ENCODE results near the gene DUSP22.

The DUSP22 gene

DNA sequence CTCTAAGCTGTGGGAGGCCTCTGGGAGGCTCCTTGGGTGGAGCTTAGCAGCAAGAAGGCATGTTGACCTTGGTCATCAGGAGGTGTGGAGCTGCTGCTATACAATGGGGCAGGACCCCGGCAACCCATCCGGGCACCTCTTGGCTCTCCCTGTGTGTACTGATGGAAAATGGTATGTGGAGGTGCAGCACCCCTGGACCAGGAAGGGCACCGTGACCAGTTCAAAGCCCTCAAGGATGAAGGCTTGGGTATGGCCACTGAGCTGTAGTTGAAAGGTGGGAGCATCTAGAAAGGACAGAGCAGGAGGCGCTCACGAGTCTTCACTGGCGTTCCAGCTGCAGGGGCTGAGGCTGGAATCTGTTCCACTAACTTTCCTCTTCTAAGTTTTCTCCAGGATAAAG, 92.6 kb downstream of the DUSP22 start:
- no peak for DNase-seq

- DNase-seq, result no peak
Observed at GRCh38 chr6:385614-386013, 93.3 kb downstream of the DUSP22 start.

DNA sequence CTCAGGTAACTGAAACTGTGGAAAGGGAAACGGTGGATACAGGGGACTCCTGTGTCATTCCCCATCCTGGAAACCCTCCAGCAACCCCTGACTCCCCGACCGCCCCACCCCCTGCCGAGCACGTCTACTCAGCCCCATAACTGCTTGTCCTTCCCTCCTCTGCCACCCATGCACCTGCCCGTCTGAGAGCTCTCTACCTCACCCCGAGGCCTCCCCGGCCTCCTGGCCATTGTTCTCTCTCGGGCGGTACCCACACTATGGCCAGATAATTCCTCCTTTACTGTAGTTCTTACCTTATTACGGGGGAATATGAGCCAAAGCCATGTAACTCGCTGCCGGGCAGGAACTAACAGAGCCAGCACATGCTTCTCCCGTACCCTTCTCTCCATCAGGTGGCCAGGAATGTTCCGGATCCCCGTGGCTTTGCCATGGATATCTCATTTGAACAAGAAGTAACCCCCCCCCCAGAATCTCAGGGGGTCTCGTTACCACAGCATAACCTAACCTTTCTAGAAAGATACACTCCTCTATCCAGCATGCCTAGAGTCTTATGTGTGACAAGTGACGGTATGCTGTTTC, 94.5 kb downstream of the DUSP22 start:
- no peak for DNase-seq

DNA sequence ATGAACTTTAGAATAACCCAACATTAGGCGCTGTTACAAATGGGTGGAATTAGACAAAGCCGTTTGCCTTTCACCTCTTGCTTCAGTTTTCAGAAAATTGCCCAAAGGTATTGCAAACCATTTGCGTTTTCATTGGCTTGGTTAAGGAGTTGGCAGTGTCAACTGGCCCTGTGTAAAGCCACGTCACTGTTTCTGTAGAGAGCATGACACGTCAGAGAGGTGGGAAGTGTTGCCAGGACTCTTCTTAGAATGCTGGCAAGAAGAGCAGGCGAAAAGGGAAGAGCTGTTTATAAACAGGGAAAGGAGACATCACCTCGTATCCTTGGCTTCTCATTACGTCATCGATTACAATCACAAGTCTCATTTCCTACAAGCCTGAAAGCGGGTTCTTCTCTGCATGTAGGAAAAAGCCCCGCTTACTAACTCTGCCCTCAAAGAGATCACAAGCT, 95.0 kb downstream of the DUSP22 start:
- no peak for DNase-seq

DNA sequence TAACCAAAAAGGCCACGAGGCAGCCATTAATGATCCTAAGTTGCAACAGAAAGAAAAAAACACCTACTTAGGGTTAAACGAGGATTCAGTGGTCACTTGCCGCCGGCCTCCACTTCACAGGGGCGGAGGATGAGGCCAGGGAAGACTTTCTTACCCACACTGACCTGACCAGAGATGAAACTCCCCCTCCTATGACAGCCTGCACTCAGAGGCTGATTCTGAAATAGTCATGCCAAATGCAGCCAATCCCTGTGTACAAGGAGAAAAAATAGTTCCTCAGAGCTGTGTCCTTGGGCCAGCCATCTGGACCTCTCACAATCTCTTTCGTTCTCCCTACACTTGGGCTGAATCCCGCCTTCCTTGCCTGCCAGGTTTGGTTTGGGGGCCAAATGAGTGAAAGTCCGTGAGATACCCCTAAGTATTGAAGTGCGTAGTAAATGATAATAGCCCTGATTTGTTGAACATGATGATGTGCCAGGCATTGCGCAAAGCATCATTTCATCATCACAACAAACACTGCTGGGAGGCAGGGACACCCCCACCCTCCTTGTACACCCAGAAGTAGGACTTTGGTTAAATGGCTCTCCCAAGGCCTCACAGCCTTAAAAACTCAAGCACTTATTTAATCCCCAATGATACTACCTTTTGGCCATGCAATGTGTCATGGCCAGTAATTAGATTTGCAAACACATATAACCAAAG, 96.1 kb downstream of the DUSP22 start:
- DNase-seq, result no peak

DNA sequence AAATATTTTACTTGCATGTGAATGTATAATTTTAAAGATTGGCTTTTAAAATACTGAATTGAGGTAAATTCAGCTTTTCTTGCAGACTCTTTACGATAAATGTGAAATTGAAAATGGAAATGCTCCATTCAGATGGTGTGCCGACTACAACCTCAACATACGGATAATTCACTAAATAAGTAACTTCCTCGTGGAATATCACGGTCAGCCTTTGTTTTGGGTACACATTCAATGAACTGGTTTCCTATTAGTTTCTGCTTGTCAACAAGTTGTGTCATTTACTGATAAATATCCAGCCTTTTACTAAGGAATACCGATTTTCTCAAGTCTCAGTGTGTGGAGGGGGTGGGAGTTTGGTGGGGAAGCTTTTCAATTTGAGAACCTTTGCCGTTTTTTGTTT, 96.9 kb downstream of the DUSP22 start:
- DNase-seq, result no peak

GRCh38 chr6:389622-390021, 97.3 kb downstream of the DUSP22 start:
- no peak for DNase-seq

DNA sequence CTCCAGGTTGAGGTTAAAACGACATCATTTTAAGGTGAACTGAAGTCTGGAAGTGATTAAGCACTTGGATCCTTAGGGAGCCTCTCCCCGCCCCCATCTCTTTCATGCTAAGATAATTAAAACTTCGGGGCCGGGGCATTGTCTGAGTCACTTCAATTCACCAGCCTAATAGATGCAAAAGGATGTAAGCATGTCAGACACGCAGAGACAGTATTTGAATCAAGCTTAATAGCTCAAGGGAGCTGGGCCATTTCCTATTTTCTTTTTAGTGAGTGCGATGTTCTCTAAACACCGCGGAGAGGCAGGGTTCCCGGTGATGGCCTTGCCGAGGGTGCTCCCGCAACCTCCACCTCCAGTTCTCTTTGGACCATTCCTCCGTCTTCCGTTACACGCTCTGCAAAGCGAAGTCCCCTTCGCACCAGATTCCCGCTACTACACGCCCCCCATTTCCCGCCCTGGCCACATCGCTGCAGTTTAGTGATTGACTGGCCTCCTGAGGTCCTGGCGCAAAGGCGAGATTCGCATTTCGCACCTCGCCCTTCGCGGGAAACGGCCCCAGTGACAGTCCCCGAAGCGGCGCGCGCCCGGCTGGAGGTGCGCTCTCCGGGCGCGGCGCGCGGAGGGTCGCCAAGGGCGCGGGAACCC, 98.7 kb downstream of the DUSP22 start:
- DNase-seq, result peak in 1 of 3 experiments; percentile 32

GRCh38 chr6:391559-392440, 99.5 kb downstream of the DUSP22 start, which contains the start of gene IRF4:
IRF4 (plus strand) TSS chr6:391752; CDS start chr6:393153, 1,401 bp downstream.
- peak in 1 of 3 experiments; percentile 16 for DNase-seq

GRCh38 chr6:392441-393390, 100.4 kb downstream of the DUSP22 start:
- peak; percentile 10 to 70 (median 64) for DNase-seq

- DNase-seq, result peak in 1 of 3 experiments; percentile 70
Observed at GRCh38 chr6:393391-394221, 101.3 kb downstream of the DUSP22 start.

- DNase-seq, result peak in 1 of 3 experiments; percentile 23
Observed at GRCh38 chr6:394641-395289, 102.5 kb downstream of the DUSP22 start.

DNA sequence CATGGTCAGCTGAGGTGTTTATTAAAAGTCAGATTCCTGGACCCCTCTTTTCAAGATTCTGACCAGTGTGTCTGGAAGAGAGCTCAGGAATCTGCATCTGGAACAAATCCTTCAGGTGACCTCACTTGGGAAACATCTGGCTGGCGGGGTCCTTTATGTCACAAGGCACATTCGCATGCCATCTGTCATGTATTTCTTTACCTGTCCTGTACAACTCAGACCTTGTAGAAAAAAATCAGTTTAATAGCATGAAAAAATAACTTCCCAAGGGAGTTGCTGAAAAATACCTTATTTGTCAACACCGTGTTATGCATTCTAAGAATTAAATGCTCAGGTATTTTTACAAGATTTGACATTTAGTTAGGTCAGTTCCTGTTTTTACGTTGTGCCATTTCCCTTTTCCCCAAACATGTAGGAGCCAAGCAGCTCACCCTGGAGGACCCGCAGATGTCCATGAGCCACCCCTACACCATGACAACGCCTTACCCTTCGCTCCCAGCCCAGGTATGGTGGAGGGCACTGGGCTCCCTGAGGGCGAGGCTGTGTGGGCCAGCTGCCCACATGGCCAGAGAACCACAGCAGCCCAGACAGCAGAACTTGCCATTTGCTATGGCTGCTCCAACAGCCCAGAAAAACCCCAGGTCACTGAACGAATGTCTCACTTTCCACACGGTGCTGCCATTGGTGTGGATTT, 103.3 kb downstream of the DUSP22 start:
- no peak for DNase-seq

DNA sequence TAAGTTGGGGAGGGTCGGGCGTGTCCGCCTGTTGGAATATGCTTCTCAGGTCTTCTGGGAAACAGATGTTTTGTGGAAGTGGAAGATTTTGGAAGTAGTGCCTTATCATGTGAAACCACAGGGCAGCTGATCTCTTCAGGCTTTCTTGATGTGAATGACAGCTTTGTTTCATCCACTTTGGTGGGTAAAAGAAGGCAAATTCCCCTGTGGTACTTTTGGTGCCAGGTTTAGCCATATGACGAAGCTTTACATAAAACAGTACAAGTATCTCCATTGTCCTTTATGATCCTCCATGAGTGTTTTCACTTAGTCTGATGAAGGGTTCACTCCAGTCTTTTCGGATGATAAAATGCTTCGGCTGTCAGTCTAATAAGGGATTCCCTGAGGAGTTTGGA, 103.8 kb downstream of the DUSP22 start:
- no peak for DNase-seq

- no peak for DNase-seq
Observed at GRCh38 chr6:397056-397455, 104.8 kb downstream of the DUSP22 start.

DNA sequence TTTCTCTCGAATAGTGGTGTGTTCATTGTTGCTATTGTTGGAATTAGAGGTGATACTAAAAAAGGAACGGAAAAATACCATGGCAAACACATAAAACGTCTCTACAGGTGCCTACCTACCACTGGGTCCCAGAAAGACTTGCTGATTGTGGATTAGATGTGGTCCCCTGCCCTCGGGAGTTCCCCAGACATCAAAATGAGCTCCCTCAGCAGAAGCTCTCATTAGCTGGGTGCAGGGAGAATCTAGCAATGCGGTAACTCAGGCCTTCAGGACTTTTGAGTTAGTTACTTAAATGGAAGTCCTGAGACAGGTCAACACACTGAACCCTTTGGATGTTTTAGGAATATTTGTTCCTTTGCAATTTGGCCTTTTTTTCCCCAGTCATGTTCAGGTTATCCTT, 105.3 kb downstream of the DUSP22 start:
- no peak for DNase-seq

- no peak for DNase-seq
Observed at GRCh38 chr6:398065-398464, 105.8 kb downstream of the DUSP22 start.

- DNase-seq, result peak in 2 of 3 experiments; percentile 7 to 32
Observed at GRCh38 chr6:398558-399078, 106.3 kb downstream of the DUSP22 start.

DNA sequence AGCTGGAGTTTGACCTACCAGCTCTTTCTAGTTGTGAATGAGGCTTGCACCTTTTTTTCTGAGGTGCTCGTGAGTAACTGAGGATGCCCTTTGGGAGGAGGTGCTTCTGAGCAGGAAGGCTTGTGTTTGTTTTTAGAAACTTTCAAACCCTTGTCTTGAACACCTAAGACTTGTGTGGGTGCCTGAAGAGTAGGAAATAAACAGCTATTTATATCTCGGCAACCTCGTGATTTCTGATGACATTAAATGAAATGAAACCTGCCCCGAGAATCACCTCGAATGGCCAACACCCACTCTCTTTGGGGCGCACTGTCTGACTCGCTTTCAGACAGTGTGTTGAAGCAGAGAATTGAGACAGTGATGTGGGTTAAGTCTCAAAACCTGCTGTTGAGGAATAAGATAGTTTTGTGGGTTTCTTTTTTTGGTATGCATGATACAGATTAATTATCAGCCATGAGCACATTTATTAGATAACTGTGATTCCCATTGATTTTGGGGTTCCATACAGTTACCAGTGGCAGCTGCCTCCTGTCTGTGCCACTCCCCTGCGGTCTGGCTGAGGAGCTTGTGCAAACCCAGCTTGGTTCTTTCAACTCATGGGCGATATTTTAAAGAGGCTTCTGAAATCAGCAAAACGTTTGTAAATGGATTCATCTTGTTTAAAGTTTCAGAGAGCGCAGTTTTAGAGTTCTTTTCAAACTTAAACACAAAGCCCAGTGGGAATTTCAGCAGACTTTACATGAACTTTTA, 107.7 kb downstream of the DUSP22 start:
- DNase-seq, result no peak
